Stimulated activated naive CD8-positive, alpha-beta T cell treated with anti-CD3 and anti-CD28 coated beads, Interleukin-15, amount 100 ng/mL, for 72 hours (primary cell): Measurements from ENCODE around the gene NTM.

Source experiments
- ATAC-seq: fragments of 150-1000 bp; cut with Tn5 transposase; 2 replicates; pipeline ENCODE4 v1.10.0; 2021; ENCODE audit warnings: mild to moderate bottlenecking, moderate library complexity
- DNase-seq, 2 donors: peaks; one replicate each; pipeline ENCODE4 v3.0.0; 2021 to 2022
- H3K27ac Mint-ChIP-seq, 2 donors: one replicate each; pipeline ENCODE4 v1.8.0; 2022; ENCODE audit warnings: mild to moderate bottlenecking in 2 of 2, mixed read lengths in 2 of 2, moderate library complexity in 2 of 2
- H3K27me3 Mint-ChIP-seq: one replicate; pipeline ENCODE4 v1.8.0; 2022; ENCODE audit warnings: mixed read lengths
- H3K4me1 Mint-ChIP-seq: one replicate; pipeline ENCODE4 v1.8.0; 2022; ENCODE audit warnings: mild to moderate bottlenecking, mixed read lengths
- H3K4me3 Mint-ChIP-seq, 2 donors: one replicate each; pipeline ENCODE4 v1.8.0; 2022; ENCODE audit warnings: mild to moderate bottlenecking in 2 of 2, mixed read lengths in 2 of 2, moderate library complexity in 1 of 2
- H3K9me3 Mint-ChIP-seq, 2 donors: one replicate each; pipeline ENCODE4 v1.8.0; 2022; ENCODE audit warnings: mixed read lengths in 2 of 2

NTM gene

DNA sequence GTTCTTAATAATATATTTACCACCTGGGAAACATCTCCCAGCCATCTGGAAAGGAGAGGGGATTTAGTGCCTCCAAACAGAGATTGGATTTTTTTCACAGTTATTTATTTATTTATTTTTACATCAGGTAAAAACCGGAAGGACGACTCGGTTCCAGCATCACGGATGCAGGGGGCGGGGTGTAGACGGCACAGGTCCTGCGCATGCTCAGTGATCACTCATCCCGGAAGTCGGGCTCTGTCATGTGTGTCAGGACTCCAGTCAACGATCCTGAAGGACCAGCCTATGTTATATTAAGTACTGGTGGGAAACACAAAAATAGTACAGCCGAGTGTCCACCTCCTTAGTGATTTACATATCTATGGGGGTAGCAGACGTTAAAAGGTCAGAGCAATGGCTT lies 467.6 kb downstream of the NTM start:
- H3K9me3 Mint-ChIP-seq = peaks cover 14 to 17% of the 10 kb centered on the region in 2 donors
- DNase-seq = no peak
- no peak for ATAC-seq

DNA sequence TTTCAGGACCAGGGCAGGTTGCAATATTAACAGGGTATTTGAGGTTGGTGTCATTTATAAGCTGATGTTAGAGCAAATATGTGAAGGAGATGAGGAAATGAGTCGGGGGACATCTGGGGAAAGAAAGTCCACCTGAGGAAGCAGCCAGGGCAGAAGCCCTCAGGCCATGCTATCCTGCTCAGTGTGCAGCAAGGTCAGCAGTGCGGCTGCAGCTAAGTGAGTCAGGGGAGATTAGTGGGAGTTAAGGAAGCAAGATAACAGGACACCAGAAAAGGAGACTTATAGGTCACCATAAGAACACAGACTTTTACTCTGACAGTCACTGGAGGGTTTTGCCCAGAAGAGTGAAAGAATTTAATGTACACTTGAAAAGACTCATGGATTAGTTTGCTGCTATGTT lies 468.9 kb downstream of the NTM start:
- Mint-ChIP-seq H3K9me3 (peaks cover 12 to 14% of the 10 kb centered on the region in 2 donors), H3K4me3 (no peak overlapping the region), H3K27me3 (peaks cover 15% of the 10 kb centered on the region), H3K27ac (no peak overlapping the region), H3K4me1 (no peaks in the 10 kb centered on the region)
- ATAC-seq (no peak), DNase-seq (no peak)

More for the DNA sequence above, 467.6 kb downstream of the NTM start:
- peaks cover 15% of the 10 kb centered on the region for H3K27me3 Mint-ChIP-seq
- H3K4me3 Mint-ChIP-seq = no peak overlapping the region
- H3K27ac Mint-ChIP-seq = no peak overlapping the region
- no peaks in the 10 kb centered on the region for H3K4me1 Mint-ChIP-seq

DNA sequence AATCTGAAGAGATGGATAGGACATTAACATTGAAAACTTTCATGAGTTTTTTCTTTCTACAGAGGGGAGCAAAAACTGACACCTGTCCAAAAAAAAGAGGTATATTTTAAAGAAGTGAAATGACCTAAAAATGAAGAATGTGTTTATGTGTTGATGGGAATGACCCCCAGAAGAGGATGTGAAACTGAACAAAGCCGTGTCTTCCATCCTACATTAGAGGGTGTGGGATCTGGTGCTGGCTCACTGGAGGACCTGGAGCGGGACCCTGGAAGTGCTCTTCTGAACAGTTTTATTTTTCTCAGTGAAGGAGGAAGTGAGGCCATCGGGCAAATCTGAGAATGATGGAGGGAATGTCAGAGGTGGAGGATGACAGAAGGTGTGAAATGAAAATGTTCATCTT lies 470.1 kb downstream of the NTM start:
- ATAC-seq = no peak
- no peaks in the 10 kb centered on the region for H3K4me1 Mint-ChIP-seq
- H3K9me3 Mint-ChIP-seq = peaks cover 10 to 14% of the 10 kb centered on the region in 2 donors
- H3K4me3 Mint-ChIP-seq = no peak overlapping the region
- no peak overlapping the region for H3K27ac Mint-ChIP-seq
- peaks cover 15% of the 10 kb centered on the region for H3K27me3 Mint-ChIP-seq
- no peak for DNase-seq

DNA sequence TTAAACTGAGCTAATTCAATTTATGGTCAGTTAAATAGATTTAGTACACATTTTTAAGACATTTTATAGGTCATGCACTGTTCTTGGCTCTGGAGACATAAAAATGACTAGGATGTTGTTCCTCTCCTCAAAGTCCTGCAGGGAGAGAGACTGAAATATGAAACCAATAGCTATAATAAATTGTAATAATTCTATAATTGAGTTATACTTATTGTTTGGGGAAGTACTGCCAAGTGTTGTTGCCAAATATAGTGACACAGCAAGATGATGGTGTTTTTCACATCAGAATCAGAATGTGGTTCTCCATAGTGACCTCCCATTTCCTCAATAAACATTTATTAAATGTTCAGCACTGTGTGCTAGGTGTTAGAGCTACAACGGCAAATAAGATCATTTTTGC lies 470.6 kb downstream of the NTM start:
- ATAC-seq (no peak), DNase-seq (no peak)
- Mint-ChIP-seq H3K9me3 (peaks cover 10 to 14% of the 10 kb centered on the region in 2 donors), H3K4me3 (no peak overlapping the region), H3K27me3 (peaks cover 15% of the 10 kb centered on the region), H3K27ac (no peak overlapping the region), H3K4me1 (no peaks in the 10 kb centered on the region)

DNA sequence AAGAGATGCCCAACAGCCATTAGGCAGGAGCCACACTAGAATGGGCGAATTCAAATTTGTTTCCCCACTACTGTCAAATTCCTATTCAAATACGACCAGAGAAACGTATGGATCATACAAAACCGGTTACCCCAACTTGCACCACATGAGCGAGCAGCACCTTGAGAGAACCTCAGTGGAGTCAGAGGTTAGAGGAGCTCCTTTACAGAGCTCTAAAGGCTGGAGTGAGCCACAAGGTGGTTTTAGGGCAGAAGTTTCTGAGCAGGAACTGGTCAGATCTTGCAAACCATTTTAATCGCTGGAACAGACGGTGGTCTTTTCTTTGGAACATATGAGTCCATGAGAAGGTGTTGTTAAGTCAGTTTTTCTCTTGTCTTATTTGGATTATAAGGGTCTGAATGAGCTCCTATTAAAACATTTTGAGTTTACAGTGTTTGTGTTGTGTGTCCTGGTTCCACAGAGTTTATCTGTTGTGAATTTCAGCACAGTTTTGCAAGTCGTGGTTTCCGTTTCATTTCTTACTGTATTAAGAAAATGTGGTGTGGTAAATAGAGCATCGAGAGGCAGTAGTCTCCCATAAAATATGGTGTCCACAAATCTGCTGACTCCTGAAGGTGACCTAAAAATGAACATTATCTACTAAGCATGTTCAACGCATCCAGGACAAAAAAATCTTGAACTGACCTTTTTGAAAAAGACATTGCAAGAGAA lies 471.7 kb downstream of the NTM start:
- no peak overlapping the region for H3K4me3 Mint-ChIP-seq
- H3K27me3 Mint-ChIP-seq = peaks cover 15% of the 10 kb centered on the region
- no peaks in the 10 kb centered on the region for H3K4me1 Mint-ChIP-seq
- ATAC-seq (no peak), DNase-seq (no peak)
- peaks cover 10 to 14% of the 10 kb centered on the region in 2 donors for H3K9me3 Mint-ChIP-seq
- H3K27ac Mint-ChIP-seq = no peak overlapping the region

DNA sequence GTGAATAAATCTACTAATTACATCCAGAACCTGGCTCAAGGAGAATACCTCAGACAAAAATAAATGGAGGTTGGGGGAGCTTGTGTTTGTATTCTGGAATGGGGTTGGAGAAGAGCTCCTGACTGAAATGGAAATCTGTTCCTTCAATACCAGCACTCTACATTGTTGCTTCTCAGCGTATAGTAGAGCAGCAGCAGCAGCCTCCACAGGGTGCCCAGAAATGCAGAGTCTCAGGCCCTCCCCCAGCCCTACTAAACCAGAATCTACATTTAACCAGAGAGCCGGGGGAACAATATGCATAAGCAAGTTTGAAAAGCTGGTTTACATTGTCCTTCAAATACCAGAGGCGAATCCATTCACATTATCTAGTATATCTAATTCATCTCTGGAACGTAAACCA lies 474.8 kb downstream of the NTM start:
- Mint-ChIP-seq H3K4me1 (no peaks in the 10 kb centered on the region), H3K27ac (no peak overlapping the region), H3K27me3 (peaks cover 14% of the 10 kb centered on the region), H3K9me3 (peaks cover under 1 to 11% of the 10 kb centered on the region in 2 donors), H3K4me3 (no peak overlapping the region)
- DNase-seq = no peak
- ATAC-seq = no peak

DNA sequence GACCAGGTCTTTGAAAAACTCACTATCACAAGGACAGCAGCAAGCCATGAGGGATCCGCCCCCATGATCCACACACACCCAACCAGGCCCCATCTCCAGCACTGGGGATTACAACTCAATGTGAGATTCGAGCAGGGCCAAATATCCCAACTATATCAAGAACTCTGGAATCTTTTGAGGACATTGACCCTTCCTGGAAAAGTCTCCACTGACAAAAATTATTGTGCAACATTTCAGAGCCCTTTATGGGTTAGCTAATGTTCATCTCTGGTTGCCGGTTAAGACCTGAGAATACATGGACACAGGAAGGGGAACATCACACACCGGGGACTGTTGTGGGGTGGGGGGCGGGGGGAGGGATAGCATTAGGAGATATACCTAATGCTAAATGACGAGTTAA lies 479.1 kb downstream of the NTM start:
- no peak overlapping the region for H3K27ac Mint-ChIP-seq

DNA sequence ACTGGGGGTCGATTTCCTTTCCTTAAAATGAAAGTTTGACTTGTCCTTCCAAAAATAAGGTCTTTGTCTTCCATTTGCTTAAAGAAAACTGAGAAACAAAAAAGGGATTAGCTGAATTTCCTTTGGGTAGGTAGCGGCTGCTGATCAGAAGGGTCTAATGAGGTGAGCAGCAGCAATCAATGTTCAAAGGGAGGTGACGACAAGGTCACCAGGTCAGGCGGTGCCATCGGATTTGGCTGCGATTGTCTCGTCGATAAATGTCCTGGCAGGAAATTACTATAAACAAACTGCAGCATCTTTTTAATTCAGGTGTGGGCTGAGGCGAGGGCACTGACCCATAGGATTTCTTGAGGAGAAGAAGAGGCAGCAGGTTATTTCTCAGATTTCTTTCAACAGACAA lies 480.1 kb downstream of the NTM start:
- H3K4me1 Mint-ChIP-seq = no peaks in the 10 kb centered on the region
- H3K9me3 Mint-ChIP-seq = peaks cover 5% of the 10 kb centered on the region in 2 donors
- no peak overlapping the region for H3K4me3 Mint-ChIP-seq
- ATAC-seq (no peak), DNase-seq (no peak)
- H3K27me3 Mint-ChIP-seq = no peaks in the 10 kb centered on the region
- H3K27ac Mint-ChIP-seq = no peak overlapping the region

More for the DNA sequence above, 479.1 kb downstream of the NTM start:
- no peaks in the 10 kb centered on the region for H3K27me3 Mint-ChIP-seq
- DNase-seq = no peak
- ATAC-seq = no peak
- no peaks in the 10 kb centered on the region for H3K4me1 Mint-ChIP-seq
- peaks cover 5% of the 10 kb centered on the region in 2 donors for H3K9me3 Mint-ChIP-seq
- H3K4me3 Mint-ChIP-seq = no peak overlapping the region

DNA sequence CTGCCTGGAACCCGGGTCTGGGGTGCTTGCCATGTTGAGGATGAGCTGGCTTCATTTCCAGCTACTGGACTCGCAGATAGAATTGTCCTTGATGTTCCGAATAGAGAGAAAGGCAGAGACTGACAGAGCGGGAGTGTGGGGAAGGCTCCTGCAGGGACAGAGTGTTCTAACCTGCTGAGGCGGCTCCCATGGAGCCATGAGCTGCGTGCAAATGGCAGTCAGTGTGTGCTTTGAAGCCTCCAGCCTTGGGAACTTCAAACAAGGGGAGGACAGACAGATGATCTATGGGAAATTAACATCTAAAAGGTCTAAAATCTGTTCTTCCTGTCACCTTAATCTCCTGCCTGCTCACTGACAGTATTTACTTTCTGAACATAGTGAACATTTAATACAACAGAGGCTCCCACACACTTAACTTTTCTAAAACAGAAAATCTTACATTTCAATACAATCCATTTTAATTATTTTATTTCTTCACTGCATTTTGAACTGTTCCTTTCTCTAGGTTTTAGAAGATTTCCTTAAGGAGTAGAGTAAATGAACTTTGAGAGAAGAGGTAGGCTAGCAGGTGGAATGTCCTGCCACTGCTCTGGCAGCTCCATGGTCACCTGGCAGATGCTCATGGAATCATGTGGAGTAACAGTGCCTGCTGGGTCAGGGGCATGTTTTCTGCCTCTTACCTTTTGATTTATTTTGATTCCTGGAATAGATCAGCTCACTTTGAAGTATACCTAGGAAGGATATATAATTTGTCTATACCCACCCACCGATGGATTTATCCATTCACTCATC lies 481.7 kb downstream of the NTM start:
- Mint-ChIP-seq H3K4me3 (no peak overlapping the region), H3K4me1 (no peaks in the 10 kb centered on the region), H3K9me3 (peaks cover 5% of the 10 kb centered on the region in 2 donors), H3K27me3 (no peaks in the 10 kb centered on the region), H3K27ac (no peak overlapping the region)
- ATAC-seq = no peak
- DNase-seq = no peak

DNA sequence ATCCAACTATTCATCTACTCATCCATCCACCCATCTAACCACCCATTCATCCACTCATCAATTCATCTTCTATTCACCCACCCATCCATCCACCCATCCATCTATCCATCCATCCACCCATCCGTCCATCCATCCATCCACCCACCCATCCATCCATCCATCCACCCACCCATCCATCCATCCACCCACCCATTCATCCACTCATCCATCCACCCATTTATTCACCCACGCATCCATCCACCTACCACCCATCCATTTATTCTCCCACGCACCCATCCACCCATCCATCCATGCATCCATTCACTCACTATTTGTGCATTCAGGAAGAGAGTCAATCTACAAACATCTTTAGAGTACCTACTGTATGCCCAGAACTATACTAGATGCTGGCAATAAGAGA lies 482.3 kb downstream of the NTM start:
- DNase-seq (no peak), ATAC-seq (no peak)
- Mint-ChIP-seq H3K4me1 (no peaks in the 10 kb centered on the region), H3K27ac (no peak overlapping the region), H3K9me3 (peaks cover 5% of the 10 kb centered on the region in 2 donors), H3K27me3 (no peaks in the 10 kb centered on the region), H3K4me3 (no peak overlapping the region)

DNA sequence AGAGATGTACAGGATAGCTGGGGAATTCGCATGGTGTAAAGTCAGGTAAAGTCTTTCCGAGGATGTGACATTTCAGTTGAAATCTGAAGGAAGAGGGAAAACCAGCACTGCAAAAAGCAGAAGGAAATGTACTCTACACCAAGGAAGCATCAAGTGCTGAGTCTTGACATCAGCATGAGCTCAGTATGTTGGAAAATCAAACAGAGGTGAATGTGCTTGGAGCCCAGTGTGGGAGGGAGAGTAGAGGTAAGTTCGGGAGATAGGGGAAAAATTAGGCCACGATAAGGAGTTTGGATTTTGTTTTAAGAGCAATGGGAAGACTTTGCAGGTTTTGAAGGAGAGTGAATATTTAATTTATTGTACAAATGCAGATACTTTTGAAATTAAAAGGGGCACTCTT lies 484.0 kb downstream of the NTM start:
- ATAC-seq = no peak
- Mint-ChIP-seq H3K9me3 (peaks cover 0 to 5% of the 10 kb centered on the region in 2 donors), H3K27me3 (no peaks in the 10 kb centered on the region), H3K27ac (no peak overlapping the region), H3K4me3 (no peak overlapping the region), H3K4me1 (no peaks in the 10 kb centered on the region)
- no peak for DNase-seq

DNA sequence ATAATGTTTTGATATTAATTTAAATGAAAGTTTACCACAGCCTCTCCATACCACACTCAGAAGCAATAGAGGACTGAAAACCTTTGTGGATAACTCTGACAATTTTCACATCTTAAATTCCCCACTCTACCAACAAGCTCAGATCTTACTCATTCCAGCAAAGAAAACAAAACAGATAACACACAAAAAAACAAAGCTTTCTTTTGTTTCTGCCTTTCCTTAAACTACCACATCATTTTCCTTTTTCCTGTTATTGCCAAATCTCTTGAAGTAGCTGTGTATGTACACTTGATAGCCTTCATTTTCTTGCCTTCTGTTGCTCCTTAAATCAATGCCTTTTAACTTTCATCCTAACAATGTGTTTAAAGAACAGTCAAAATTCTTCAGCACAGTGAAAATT lies 484.9 kb downstream of the NTM start:
- H3K27ac Mint-ChIP-seq = no peak overlapping the region
- no peaks in the 10 kb centered on the region for H3K27me3 Mint-ChIP-seq
- no peaks in the 10 kb centered on the region for H3K4me1 Mint-ChIP-seq
- DNase-seq (no peak), ATAC-seq (no peak)
- peaks cover 0 to 5% of the 10 kb centered on the region in 2 donors for H3K9me3 Mint-ChIP-seq
- no peak overlapping the region for H3K4me3 Mint-ChIP-seq

DNA sequence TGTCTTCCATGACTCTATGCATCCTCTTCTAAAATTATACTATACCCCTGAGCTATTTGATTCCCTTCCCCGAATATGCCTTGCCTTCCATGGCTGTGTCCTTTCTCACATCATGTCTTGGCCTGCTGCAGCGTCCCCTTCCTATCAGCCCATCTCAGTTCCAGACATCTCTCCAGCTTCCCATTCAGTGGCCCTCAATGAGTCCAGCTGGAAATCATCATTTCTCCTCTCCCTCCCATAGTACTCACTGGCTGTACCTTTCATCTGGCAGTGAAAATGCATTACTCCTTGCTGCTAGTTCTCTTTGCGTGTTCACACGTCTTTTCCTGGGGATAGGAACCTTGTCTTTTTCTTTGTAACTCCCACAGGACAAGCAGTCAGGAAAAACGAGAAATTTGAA lies 486.8 kb downstream of the NTM start:
- no peaks in the 10 kb centered on the region for H3K27me3 Mint-ChIP-seq
- no peak for DNase-seq

DNA sequence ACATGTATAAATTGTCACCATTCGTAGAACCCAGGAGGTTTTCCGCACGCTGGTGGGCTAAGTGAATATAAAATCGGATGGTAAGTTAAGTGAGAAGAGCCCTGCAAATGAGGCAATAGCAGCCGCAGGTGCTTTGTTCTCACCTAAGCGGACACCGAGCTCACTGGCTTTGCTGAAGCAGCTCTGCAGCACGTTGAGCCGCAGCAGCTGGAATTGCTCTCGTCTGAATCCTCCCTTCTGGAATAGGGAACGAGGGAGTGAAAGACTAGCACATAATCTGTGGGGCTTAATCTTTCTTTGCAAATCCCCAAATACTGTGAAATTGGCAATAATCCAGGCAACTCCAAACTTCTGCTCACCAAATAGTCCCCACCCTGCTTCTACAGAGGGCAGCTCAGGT lies 488.1 kb downstream of the NTM start:
- no peaks in the 10 kb centered on the region for H3K4me1 Mint-ChIP-seq
- no peak for ATAC-seq
- H3K27ac Mint-ChIP-seq = no peak overlapping the region
- DNase-seq = no peak
- no peak overlapping the region for H3K4me3 Mint-ChIP-seq
- H3K27me3 Mint-ChIP-seq = no peaks in the 10 kb centered on the region
- no peaks in the 10 kb centered on the region for H3K9me3 Mint-ChIP-seq

More for the DNA sequence above, 486.8 kb downstream of the NTM start:
- Mint-ChIP-seq H3K27ac (no peak overlapping the region), H3K4me3 (no peak overlapping the region), H3K9me3 (peaks cover 0 to 5% of the 10 kb centered on the region in 2 donors), H3K4me1 (no peaks in the 10 kb centered on the region)
- ATAC-seq = no peak

DNA sequence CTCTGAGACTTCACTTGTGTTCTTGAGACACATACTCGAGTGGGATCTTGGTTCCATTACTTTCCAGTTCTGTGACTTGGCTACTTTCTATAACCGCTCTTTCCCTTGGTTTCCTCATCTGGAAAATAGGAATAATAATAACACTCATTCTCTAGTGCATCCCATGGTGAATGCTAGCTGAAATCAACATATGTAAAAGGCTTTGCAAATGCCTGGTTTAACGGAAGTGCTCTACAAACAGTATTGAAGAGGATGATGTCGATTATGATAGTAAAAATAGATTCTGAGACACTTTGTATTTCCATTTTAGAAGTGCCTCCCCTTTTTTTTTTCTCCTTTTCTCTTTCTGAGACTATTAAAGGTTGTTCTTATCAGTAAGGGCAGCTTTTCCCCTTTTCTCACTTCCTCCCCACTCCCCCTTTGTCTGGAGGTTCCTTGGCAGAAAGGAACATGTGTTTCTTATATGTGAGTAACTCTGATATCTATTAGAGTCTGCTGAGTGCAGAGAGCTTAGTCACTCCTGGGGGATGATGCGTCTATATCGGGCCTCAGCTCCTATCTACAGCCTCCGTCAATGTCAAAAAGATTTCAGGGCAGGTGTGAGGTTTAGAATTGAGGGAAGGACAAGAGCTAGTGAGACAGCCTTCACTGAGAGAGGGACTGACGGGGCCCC lies 489.3 kb downstream of the NTM start:
- no peaks in the 10 kb centered on the region for H3K9me3 Mint-ChIP-seq
- H3K4me3 Mint-ChIP-seq = no peak overlapping the region
- DNase-seq = no peak
- no peak for ATAC-seq
- H3K4me1 Mint-ChIP-seq = no peaks in the 10 kb centered on the region
- H3K27me3 Mint-ChIP-seq = no peaks in the 10 kb centered on the region
- no peak overlapping the region for H3K27ac Mint-ChIP-seq

DNA sequence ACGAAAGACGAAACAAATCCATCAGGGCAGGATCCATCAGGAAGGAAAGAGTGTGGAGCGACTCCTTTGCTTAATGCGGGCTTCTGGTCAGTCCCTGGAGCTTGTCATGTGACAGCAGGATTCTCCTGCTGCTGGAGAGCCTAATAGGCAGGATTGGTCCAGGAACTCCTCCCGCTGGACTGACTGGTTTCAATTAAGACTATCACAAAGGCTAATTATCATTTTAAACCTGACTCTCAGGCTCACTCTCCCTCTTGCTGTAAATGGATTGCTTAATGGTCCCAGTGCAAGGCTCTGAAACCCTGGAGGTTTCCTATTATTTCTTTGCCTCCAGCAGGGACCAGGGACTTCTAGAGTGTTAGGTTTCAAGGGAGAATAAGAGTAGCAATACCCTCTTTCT lies 493.8 kb downstream of the NTM start:
- DNase-seq (no peak), ATAC-seq (no peak)
- H3K27me3 Mint-ChIP-seq = peaks cover 10% of the 10 kb centered on the region
- no peak overlapping the region for H3K4me3 Mint-ChIP-seq
- H3K4me1 Mint-ChIP-seq = no peaks in the 10 kb centered on the region
- no peak overlapping the region for H3K27ac Mint-ChIP-seq
- H3K9me3 Mint-ChIP-seq = peaks cover 5 to 18% of the 10 kb centered on the region in 2 donors
